GM18861 (cell line): ENCODE measurements around the gene SMARCAL1.
"Not testable (repeated sequence)": the region's sequence is repeated elsewhere in the genome, so short reads cannot be mapped to it uniquely, and the experiment has no call there.

Source experiments
- ATAC-seq: cut with Tn5 transposase; IDR thresholded peaks from one replicate; pipeline ENCODE4 v1.9.1; 2021; ENCODE audit not compliant: unreplicated experiment

SMARCAL1 gene

DNA sequence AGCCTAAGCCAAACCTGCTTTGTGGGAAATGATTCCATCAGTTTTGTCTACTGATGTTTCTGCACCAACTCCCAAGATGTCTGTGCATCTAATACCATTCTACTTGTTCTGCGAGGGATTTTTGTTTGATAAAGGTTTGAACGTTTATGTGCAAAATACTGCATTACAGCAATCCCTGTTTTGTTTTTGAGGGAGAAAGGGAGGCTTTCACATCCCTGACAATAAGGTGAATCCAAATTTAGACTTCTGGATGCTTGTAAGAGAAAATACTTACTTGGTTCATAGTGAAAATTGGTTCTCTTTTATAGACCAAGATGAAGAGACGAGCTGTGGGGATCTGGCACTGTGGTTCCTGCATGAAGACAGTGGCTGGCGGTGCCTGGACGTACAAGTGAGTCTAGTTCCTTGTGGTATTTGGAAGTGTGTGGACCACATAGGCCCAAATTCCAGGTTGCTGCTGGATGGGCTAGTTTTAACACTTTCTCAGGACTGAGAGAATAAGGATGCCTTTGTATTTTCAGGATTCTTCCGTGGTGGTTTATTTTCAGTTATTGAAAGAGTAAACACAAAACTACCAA lies 87.4 kb downstream of the SMARCAL1 start:
- no peak for ATAC-seq

DNA sequence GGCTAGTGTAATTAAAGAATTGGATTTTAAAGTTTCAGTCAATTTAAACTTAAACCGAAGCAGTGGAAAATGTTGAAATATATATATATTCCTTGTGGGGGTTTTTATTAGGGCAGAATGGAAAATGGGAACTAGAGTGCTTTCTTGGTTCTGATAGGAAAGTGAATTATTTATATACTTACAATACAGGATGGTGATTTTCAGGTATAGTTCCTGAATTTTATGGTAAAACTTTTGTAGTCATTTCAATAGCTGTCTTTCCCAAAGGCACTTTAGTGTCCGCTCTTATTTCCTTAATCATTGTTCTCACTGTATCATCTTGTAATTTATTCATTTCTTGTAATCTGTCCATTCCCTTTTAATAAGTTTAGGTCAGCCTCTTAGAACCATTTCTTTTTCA lies 88.3 kb downstream of the SMARCAL1 start:
- ATAC-seq = no peak

DNA sequence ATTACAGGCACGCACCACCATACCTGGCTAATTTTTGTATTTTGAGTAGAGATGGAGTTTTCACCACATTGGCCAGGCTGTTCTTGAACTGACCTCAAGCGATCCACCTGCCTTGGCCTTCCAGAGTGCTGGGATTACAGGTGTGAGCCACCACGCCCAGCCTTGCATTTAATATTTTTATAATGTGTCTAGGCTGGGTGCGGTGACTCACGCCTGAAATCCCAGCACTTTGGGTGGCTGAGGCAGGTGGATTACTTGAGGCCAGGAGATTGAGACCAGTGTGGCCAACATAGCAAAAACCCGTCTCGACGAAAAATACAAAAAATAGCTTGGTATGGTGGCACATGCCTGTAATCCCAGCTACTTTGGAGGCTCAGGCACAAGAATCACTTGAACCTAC lies 89.6 kb downstream of the SMARCAL1 start:
- ATAC-seq = no peak

DNA sequence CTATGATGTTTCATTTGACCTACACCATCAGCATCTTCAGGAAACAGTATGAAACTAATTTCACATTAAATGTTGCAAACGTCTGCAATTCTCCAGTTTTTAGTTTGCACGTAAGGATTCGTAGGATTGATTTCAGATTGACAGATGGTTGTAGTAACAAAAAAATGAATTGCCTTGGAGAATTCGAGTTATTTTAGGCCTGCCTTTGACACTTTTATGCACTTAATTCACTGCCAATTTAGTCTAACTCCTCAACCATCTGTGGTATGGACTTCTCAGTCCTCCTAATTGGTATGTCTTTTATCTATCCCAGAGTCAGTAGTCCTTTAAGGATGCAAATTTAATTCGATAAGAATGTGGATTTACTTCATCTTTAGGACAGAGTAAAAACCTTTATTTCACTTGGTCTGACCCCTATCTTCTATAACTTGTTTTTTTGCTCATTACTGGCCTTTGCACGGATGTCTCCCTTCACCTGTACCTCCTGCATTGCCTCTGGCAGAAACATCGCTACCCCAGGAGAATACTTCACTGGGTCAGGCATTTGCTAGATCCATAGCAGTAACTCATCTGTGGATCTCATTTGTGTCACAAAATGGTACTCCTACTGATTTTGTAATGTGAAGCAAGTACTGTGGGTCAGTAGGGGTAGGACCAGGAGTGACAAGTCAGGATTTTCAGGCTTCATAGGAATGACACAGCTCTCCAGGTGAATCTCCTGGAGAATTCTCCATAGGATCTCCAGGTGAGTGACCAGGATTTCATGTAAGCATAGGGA lies 90.3 kb downstream of the SMARCAL1 start:
- no peak for ATAC-seq

DNA sequence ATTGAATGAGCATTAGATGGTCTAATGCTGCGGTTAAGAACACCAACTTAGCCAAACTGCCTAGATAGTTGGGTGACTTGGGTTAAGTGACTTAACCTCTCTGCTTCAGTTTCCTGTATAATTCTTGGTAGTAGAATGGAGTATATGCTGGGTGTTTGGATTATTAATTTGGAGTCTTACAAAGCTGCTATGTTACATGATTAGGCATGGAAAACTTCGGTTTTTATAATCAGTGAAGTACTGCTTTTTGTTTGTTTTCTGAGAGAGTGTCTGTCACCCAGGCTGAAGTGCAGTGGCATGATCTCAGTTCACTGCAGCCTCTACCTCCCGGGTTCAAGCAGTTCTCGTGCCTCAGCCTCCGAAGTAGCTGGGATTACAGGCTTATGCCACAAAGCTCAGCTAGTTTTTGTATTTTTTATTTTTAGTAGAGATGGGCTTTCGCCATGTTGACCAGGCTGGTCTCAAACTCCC lies 90.9 kb downstream of the SMARCAL1 start:
- no peak for ATAC-seq

DNA sequence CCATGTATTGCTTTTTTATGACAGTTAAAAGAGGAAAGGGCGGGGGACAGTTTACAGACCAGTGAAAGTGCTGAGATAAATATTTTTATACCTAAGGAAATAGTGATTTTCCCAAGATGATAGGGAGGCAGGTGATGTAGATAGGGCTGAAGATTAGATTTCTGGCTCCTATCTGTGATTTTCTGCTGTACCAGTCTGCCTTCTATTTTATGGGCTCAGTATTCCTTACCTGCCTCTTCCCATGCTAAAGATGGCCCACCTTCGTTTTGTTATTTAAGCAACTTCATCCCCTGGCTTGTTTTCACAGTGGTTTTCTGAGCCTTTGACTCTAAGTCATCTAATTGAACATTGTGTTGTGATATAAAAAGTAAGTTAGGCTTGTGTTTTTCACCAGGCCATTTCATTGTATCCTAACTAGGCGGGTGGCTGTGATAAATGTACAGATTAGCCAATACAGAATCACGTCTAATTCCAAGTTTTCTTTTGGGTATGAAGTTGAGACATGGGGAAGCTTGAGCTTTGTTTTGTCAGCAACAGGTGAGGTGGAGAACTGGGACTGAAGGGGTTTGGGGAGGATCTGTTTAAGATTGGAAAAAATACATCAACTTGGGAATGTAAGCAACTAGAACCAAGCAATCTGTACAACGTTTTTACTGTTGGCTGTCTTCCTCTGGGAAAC lies 91.6 kb downstream of the SMARCAL1 start:
- no peak for ATAC-seq

DNA sequence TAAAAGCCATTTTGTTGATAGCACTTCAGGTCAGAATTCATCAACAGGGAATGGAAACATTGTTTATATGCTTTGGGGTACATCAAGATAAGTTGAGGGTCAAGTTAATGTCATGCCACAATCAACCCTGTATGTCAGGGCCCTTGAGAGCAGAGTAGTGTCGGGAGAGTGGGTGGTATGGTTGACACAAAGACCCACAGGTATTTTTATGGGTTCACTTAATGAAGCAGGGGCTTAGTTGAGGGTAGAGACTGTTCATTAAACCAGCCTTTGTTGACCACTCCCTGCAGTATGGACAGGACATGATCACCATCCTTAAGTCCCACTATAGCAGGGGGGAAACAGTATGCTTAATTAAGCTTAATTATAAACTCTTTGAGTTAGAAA lies 92.1 kb downstream of the SMARCAL1 start:
- ATAC-seq = no peak

DNA sequence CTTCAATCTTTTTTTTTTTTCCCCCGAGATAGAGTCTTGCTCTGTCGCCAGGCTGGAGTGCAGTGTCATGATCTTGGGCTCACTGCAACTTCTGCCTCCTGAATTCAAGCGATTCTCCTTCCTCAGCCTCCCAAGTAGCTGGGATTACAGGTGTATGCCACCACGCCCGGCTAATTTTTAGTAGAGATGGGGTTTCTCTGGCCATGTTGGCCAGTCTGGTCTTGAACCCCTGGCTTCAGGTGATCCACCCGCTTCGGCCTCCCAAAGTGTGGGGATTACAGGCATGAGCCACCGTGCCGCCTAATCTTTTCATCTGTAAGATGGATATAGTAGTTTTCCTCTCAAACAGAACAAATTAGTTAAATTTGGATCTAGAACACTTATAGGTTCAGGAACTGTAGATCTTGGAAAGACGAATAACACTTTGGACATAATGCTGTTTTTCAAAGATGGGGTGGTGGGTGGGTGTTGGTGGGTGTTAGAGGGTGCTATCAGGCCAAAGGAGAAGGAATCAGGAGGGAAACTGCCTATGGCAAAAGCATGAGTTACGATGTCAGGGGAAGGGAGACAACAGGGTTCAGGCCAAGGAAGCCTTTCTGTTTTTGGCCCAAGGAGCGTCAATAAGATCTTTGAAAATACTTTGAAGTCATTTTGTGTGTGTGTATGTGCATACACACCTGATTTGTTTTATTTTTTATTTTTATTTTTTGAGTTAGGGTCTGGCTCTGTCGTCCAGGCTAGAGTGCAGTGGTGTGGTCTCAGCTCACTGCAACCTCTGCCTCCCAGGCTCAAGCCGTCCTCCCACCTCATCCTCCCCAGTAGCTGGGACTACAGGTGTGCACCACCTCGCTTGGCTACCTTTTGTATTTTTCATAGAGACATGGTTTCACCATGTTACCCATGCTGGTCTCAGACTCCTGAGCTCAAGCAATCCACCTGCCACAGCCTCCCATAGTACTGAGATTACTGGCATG lies 93.1 kb downstream of the SMARCAL1 start:
- ATAC-seq = no peak

DNA sequence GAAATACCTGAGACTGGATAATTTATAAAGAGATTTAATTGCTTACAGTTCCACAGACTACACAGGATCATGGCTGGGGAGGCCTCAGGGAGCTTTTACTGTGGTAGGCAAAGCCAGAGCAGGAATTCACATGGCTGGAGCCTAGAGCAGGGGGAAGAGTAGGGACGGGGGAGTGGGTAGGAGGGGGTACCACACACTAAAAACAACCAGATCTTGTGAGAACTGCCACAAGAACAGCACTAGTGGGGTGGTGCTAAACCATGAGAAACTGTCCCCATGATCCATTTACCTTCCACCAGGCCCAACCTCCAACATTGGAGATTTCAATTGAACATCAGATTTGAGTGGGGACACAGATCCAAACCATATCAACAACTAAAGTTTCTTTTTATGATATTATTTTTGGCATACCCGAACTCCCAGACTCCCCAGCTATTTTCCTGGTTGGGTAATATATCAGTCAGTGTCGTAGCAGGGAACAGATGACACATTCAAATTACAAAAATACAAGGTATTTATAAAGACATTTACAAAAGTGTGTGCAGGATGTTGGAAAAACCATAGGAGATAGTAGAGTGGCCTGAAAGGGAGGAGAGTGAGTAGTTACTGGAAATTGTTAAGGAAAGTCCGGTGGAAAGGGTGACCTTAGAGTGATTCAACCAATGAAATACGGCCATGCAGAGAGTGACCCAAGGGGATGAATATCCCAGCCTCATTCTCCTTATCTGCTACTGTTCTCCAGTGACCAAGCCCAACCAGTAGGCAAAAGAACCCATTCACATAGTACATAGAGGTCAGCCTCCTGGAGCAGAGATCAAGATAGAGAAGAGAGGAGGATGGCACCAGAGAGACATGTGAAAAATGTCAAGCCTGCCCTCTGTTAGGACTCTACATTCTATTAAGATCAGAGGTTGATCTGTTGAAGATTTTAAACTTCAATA lies 95.2 kb downstream of the SMARCAL1 start:
- ATAC-seq = no peak

DNA sequence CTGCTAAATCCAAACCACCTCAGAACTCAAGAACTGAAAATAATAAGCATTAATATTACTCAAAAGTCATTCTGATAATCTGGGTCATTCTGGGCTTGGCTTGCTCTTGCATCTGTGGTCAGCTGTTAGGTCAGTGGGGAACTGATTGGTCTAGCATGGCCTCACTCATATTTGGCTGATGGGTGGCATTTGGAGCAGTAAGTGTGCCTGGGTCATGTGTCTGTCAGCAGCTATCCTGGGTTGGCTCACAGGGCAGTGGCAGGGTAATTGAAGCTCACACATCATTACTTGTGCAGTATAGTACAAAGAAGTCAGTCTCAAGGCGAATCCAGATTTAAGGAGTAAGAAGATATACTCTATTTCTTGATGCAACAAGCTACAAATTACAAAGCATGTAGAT lies 95.9 kb downstream of the SMARCAL1 start:
- ATAC-seq = no peak

DNA sequence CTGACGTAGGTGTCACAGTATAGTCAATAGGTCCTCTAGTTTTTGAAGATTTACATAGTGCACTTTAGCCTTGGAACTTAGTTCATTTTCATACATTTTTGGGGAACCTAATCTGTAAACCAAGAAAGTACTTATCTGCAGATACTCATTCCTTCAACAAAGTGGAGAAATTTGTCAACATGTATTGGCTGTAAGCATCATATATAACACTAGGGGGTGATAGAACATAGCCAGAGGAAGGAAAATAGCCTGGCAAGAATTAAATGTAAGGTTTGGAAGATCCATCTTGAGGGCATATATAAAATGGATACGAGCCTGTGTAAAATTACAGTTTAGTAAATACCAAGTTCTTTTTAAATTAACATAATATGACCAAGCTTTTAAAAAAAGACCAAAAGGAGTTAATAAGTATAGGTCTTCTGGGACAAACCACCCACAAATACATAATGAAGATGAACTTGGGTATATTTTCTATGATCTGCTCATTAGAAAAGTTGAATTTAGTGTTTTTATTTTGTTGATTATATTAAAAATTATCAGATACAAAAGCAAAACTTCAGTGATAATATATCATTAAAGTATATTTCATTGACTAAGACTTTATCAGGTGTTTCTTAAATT lies 104.6 kb downstream of the SMARCAL1 start:
- no peak for ATAC-seq

DNA sequence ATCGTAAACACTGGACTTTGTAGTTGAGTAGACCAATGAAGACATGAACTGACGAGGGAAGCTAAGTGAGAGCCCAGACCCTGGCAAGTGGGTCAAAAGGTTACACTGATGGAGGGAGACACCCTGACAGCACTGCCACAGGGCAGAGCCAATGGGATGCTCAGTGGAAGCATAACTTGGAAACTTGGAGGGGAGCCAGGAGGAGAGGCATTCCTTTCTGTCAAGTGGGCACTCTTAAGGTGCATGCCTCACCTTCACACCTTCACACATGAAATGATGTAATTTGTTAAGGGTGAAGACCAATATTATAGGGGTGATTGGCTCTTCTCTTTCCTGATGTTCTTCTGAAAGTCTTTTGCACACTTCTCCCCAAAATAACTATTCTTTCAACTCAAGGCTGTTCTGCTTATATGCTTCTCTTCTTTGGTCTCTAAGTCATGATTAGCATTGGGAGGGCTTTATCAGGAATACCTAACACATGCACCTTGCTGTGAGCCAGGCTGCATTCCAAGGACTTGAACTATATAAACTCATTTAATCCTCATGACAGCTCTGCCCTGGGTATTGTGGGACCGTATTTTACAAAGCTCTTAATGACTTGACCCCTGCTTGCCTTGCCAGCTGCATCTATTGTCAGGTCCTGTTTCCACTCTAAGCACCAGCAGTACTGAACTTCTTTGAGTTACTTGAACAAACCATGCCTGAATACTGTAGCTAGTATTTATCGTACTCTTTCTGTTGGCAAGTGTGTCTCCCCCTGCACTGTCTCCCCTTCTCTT lies 105.4 kb downstream of the SMARCAL1 start:
- ATAC-seq = no peak

DNA sequence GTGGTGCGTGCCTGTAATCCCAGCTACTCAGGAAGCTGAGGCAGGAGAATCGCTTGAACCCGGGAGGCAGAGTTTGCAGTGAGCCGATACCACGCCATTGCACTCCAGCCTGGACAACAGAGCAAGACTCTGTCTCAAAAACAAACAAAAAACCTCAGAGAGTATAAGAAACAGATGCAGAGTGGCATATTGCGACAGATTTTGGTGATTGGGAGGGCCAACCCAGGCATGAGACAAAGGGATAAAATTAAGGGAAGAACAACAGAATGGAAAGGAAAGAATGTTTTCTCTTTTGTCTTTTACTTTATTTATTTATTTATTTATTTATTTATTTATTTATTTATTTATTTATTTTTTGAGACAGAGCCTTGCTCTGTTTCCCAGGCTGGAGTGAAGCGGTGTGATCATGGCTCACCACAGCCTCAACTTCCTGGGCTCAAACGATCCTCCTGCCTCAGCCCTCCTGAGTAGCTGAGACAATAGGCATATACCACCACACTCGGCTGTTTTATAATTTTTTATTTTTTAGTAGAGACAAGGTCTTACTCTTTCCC lies 106.4 kb downstream of the SMARCAL1 start:
- ATAC-seq = not testable (repeated sequence)

DNA sequence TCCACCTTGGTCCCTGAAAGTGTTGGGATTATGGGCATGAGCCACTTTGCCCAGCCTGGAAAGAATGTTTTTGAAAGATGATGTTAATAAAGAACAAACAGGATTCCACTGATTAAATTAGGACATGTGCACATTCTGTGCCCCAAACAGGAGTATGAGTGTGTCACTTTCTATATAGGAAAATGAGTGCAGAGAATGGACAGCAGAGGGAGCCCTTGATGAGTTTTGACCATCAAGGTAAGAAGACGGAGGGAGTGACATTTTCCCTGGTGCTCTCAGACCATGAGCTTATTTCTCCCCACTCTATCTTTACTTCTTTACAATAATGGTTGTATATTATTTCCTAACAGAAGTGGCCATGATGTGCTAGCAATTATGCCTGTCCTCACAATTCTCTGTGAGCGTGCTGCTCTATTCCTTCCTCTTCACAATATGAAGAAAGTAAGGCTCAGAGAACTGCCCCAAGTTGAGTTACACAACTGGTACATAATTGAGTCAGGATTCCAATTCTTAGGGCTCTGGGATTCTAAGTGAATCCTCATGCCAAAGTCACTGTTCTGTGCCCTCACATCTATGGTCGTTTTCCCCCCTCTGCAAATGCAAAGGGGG lies 107.0 kb downstream of the SMARCAL1 start:
- peak; percentile 67 for ATAC-seq

DNA sequence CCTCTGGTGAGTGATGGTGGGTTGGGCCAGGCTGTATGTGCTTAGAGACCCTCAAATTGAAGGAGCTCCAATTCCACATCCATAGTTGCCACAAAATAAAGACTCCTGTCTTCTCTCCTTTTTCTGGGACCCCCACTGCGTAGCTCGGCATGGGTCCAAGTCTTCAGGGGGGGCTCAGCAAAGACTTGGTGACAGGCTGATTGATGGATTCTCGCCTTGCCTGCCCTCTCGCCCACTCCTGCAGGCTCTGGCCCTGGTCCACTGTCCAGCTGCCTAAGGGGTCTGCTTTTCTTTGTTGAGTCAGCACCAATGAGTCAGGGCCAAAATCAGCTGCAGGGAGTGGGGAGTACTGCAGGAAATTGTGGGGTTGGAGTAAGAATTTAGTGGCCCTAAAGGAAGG lies 107.8 kb downstream of the SMARCAL1 start:
- ATAC-seq = no peak

DNA sequence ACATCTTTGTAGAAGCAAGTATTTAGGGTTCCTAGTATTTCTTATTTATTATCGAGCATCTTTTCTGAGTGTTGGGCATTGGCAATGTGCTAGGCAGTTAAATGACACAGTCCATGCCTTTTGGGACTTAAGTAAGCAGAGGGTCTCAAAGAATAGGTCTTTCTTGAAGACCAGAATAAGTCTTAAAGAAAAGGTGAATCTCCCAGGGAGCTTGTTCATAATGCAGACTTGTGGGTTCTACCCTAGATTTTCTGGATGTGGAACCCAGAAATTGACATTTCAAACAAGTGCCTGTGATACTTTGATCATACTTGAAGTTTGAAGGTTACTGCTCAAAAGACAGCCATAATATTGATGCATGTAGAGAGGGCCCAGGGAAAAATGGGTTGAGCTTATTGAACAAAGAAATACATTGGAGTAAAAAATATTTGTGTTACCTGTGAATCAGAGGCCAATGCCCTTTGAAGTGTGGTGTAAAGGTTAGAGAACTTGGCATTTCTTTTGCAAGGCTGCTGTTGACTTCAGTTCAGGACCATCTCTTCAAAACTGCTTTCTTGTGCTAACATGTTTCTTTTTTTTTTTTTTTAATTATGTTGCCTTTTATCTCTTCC lies 110.7 kb downstream of the SMARCAL1 start:
- ATAC-seq = no peak

DNA sequence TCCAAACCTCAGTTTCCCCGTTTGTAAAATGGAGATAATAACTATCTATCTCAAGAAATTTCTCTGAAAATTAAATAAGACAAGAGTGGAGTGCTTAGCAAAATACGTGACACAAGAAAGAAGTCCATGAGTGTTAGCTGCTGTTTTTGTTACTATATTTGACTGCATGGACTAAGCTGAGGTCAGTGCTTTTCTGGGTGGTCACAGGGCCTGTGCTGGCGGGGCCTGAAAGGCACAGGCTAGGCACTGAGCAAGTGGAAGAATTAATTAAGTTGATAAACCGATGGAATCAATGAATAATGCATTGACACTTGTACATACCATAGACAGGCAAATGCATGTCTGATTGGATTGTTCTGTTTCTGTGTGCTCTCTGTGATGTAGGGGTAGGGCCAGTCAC lies 113.7 kb downstream of the SMARCAL1 start:
- no peak for ATAC-seq

DNA sequence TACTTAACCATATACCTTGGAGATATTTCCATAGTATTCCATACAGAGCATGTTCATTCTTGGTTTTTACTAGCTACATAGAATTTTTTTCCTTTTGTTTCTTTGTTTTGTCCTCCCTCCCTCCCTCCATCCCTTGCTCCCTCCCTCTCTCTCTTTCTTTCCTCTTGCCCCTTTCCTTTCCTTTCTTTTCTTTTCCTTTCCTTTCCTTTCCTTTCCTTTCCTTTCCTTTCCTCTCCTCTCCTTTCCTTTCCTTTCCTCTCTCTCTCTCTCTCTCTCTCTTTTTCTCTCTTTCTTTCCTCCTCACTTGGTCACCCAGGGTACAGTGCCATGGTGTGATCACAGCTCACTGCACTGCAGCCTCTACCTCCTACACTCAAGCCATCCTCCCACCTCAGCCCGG lies 114.7 kb downstream of the SMARCAL1 start:
- no peak for ATAC-seq
